Tibial nerve (tissue), 3 donors: Measurements from ENCODE around the gene FYTTD1.

Experiments
- POLR2A ChIP-seq, 2 donors: fragments of 450-650 bp; IDR thresholded peaks; one replicate each; pipeline ENCODE4 v1.6.1; 2017; ENCODE audit warnings: antibody characterized with exemption in 2 of 2, mild to moderate bottlenecking in 2 of 2, moderate library complexity in 2 of 2
- TF ChIP-seq, protein P1 (sequence below), 5 experiments: fragments of 200-600 bp in 3 of 5; fragments of 450-650 bp in 2 of 5; sonication (generic) in 3 of 5; IDR thresholded peaks; one replicate each; pipeline ENCODE4 v1.5.1; 2016 to 2019; ENCODE audit warnings: antibody characterized with exemption in 5 of 5, mild to moderate bottlenecking in 3 of 5, moderate library complexity in 2 of 5

GRCh38 chr3:197758512-197758911 lies 8.8 kb downstream of the FYTTD1 start:
- TF ChIP-seq, protein P1, sequence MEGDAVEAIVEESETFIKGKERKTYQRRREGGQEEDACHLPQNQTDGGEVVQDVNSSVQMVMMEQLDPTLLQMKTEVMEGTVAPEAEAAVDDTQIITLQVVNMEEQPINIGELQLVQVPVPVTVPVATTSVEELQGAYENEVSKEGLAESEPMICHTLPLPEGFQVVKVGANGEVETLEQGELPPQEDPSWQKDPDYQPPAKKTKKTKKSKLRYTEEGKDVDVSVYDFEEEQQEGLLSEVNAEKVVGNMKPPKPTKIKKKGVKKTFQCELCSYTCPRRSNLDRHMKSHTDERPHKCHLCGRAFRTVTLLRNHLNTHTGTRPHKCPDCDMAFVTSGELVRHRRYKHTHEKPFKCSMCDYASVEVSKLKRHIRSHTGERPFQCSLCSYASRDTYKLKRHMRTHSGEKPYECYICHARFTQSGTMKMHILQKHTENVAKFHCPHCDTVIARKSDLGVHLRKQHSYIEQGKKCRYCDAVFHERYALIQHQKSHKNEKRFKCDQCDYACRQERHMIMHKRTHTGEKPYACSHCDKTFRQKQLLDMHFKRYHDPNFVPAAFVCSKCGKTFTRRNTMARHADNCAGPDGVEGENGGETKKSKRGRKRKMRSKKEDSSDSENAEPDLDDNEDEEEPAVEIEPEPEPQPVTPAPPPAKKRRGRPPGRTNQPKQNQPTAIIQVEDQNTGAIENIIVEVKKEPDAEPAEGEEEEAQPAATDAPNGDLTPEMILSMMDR (IDR thresholded peaks at IDR 0.05), result no peak
- no peak for TF ChIP-seq POLR2A (IDR thresholded peaks at IDR 0.05)
